NK-92 treated with Interleukin-12 subunit alpha and Interleukin-12 subunit beta, amount 100 ng/mL, for 24 hours (cell line): ENCODE measurements around the gene DDX54.
"Not testable (repeated sequence)": the region's sequence is repeated elsewhere in the genome, so short reads cannot be mapped to it uniquely, and the experiment has no call there.

Experiments used
- DNase-seq: peaks from one replicate; lab custom pipeline; 2025; lab: John Stamatoyannopoulos, UW

The DDX54 gene

GRCh38 chr12:113142173-113142885 is 42.9 kb downstream of the DDX54 start:
- no peak for DNase-seq

DNA sequence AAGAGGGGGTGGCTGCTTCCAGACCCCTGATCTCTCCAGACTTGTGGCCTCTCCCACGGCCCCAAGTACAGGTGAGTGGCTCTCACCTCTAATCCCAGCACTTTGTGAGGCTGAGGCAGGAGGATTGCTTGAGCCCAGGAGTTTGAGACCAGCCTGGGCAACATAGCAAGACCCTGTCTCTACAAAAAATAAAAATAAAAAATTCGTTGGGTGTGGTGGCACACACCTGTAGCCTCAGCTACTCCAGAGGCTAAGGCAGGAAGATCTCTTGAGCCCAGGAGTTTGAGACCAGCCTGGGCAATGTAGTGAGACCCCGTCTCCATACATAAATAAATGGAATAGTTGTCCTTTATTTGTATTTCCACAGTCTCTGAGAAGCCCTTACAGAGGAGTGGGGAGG is 43.6 kb downstream of the DDX54 start:
- not testable (repeated sequence) for DNase-seq

DNA sequence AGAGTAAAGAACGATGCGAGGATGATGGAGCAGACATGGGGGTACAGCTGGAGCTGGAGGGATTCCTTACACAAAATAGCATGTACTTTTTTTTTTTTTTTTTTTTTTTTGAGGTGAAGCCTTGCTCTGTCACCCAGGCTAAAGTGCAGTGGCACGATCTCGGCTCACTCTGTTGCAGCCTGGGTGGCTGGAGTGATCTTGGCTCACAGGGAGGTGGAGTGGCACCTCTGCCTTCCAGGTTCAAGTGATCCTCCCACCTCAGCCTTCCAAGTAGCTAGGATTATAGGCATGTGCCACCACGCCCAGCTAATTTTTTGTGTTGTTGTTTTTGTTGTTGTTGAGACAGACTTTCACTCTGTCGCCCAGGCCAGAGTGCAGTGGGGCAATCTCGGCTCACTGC is 44.6 kb downstream of the DDX54 start:
- no peak for DNase-seq

DNA sequence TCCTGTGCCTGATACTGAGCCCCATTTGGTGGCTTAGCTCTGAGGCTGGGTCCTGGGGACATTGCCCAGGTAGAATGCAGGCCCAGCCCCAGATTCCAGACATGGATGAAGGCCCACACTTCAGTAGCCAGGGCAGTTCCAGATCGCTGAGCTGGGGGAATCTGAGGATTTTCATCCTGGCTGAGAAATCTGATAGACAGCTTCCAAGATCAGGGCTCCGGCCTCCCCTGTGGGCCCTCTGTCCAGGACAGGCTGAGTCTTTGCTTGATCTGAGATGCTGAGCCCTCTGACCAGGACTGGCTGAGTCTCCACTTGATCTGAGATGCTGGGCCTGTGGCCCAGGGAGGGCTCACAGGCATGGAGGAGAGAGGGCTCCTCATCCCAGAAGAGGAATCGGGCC is 46.5 kb downstream of the DDX54 start:
- DNase-seq = no peak

DNA sequence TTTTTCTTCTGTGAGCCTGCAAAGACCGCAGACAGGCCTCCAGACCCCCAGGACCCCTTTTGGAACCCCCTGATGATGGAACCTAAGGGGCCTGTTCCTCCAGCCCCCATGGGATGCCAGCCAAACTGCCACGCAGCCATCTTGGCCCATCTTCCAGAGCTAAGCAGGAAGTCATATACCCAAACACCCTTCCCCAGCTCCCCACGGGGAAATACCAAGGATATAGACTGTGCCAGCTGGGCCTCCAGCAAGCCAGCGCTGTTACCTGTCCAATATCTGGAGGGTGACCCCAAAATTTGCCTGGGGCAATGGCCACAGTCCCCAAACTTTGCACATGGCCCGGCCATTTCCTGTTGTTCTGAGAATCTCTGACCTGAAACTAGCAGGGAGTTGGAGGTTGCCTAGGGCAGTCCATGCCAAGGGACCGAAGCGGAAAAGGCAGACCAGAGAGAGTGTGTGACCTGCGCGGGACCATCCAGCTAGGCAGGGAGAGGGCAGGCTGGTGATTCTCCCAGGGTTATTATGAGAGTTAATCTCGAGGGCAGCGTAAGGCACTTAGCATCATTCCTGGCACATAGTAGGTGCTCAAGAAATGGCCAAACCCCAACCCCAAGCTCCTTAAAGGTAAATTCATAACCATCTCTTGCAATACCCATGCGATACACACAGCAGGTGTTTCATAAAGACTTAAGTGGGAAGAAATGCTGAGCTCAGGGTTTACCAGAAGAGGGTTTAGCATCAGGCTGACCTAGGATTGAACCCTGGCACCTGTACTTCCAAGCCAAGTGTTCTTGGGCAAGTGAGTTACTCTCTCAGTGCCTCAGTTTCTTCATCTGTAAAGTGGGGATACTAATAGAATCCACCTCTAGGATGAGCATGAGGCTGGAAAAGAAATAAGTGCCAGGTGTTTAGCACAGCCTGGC is 47.2 kb downstream of the DDX54 start:
- DNase-seq = no peak

DNA sequence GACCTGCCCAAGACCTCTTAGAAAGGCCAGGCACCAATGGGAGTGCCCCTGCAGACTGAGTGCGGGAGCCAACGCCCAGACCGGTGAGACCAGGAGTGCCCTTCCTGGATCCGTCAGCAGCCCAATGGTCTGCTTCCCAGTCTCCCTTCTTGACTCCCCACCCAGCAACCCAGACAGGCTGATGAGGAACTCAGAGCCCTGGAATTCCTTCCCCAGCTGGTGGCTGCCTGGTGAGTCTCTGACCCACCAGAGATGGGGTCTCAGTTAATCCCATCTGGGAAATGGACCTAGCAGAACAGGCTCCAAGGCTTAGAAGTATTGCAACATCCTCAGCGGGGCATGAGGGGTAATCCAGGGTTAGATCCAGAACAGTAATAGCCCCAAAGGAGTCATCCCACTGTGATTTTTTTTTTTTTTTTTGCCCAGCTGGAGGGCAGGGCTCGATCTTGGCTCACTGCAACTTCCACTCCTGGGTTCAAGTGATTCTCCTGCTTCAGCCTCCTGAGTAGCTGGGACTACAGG is 48.2 kb downstream of the DDX54 start:
- no peak for DNase-seq

GRCh38 chr12:113136128-113136989 is 48.9 kb downstream of the DDX54 start:
- DNase-seq = no peak

DNA sequence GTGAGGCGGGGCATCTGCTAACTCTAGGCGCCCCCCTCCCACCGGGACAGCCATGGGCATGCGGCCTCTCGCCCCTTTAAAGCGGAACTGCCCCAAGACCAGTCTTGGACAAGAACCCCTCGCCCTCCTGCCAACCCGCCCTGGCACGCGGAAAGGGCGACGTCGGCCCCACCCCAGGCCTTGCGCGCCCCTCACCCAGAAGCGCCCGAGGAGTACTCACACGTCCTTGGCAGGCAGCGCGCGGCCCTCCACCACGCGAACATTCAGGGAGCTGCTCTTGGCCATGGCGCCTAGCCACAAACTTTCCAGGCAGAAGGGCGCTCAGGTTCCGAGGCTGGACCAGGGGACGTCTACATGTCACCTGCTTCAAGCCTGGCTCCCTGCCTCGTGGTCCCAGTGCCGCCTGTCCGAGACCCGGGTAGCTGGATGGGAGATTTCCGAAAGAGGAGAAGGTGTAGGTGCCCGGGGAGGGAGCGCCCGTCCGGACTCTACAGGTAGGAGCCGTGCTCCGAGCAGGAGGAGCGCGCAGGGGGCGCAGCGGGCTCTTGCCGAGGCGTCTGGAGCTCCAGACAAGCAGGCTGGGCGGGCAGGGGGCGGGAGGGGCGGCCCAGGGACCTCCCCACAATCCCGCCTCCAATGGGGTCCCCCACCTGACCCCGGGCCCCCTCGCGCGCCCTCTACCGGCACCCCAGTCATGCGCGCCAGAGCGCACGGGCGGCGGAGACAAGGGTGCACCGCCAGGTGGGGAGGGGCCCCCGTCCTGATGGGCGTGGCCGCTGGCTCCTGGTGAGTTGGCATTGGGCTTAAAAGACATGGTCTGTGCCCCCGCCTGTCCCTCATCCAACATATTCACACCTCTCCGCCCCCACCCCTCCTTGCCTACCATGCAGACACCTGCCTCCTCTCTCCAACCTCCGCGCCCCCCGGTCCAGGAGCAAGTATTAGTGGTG is 49.8 kb downstream of the DDX54 start, which contains the start of gene RASAL1:
Gene RASAL1 (minus strand): TSS at position 584 of the 950 bp plus-strand sequence. CDS start 299 bp downstream, at position 285.
- DNase-seq = no peak

GRCh38 chr12:113134521-113134951 is 50.7 kb downstream of the DDX54 start:
- no peak for DNase-seq

DNA sequence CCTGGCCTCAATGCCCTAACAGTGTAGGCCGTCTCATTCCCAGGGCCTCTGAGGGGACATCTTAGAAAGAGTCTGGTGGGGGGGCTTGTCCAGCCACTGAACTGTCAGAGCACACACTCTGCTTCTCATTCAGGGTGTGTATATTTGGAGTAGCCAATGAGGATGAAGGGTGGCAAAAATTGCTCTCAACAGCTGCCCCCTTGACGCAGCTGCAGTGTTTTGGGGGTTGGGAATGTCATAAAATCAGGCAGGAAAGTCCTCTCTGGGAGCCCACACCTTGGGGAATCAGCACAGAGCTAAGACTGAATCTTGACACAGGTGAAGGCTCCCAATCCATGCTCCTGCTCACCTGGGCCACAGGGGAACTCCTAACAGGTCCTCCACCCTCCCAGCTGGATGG is 51.2 kb downstream of the DDX54 start:
- no peak for DNase-seq

GRCh38 chr12:113133666-113134065 is 51.6 kb downstream of the DDX54 start:
- no peak for DNase-seq

GRCh38 chr12:113133036-113133435 is 52.2 kb downstream of the DDX54 start:
- DNase-seq = no peak

- DNase-seq = no peak
Measured at GRCh38 chr12:113131556-113131955, 53.7 kb downstream of the DDX54 start.

- DNase-seq = no peak
Measured at GRCh38 chr12:113130457-113131135, 54.7 kb downstream of the DDX54 start.

GRCh38 chr12:113129664-113130456 is 55.4 kb downstream of the DDX54 start:
- no peak for DNase-seq

DNA sequence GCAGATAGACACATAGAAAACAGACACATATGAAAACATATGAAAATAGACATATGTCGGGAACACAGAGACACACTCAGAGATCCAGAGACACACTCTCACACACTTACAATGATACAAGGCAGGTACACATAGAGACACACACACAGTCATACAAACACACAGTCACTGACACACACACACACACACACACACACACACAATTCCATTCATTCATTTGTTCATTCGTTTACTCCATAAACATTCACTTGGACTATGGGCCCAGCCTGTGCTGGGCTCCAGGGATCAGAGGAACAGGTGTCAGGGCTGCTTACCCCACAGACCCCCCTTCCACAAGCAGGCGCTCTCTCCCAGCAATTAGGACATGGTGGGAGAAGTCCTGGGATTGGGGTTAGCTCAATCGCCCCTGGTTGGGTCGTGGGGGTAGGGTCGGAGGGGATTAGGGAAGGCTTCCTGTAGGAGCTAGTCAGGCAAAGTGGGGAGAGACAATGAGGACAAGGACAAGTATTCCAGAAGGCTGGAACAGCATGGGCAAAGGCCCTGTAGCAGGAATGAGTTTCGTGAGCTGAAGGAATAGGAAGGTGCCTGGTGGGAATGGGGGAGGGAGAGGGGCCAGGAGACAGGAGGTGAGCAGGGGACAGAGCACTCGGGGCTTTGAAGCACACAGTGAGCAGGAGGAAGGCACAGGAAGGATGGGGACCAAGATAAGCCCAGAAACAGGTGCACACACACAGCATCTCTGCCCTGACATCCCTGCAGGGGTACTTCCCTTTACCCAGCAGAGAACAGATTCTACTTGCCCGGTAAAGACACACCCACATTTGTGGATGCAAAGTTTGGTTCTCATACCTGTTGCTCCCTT is 56.2 kb downstream of the DDX54 start:
- DNase-seq = no peak

DNA sequence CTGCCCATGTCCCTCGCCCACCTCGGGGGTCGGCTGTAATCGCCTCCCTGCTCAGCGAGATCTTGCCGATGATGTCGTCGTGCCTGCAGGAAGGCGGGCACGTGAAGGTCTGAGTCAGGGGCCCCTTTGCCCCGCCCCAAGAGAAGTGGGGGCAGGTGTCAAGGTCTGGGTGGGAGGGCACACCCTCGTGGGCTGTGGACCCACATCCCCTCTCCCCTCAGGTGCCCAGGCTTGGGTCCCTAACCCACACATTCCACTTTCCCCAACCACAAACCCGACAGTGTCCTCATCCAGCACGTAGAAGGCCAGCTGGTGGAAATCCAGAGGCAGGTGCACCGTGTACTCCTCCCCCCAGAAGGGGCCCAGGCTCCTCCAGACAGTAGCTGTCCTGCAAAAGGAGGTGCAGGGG is 57.5 kb downstream of the DDX54 start:
- no peak for DNase-seq

GRCh38 chr12:113120670-113121370 is 64.5 kb downstream of the DDX54 start:
- no peak for DNase-seq
